Astrocyte (in vitro differentiated cells and primary cell): ENCODE results near the gene ABHD4. TPM values are rescaled to one million over a fixed set of nuclear protein-coding genes. Genes with fewer than 3 reads are reported as not detected.

Source experiments
- DNase-seq: peaks from one replicate; pipeline ENCODE4 v3.0.0-alpha.2; 2010; ENCODE audit warnings: low read depth
- FAIRE-seq: peaks from 2 replicates; lab custom pipeline; 2011; peaks lifted over from hg19 to GRCh38; lab: Jason Lieb, UNC
- H2AFZ ChIP-seq: 2 replicates; pipeline ENCODE4 v1.6.0; 2012; ENCODE audit warnings: low read depth, low read length, inconsistent platforms
- H3K27ac ChIP-seq: 2 replicates; pipeline ENCODE4 v1.5.1; 2011; ENCODE audit warnings: low read depth, low read length, inconsistent platforms
- H3K27me3 ChIP-seq: 2 replicates; pipeline ENCODE4 v1.6.0; 2011; ENCODE audit warnings: low read length, inconsistent platforms; ENCODE audit not compliant: insufficient read depth
- H3K36me3 ChIP-seq: 2 replicates; pipeline ENCODE4 v1.5.1; 2011; ENCODE audit warnings: low read length, inconsistent platforms; ENCODE audit not compliant: insufficient read depth
- H3K4me1 ChIP-seq: 2 replicates; pipeline ENCODE4 v1.5.1; 2011; ENCODE audit warnings: low read length, inconsistent platforms; ENCODE audit not compliant: insufficient read depth
- H3K4me2 ChIP-seq: 2 replicates; pipeline ENCODE4 v1.6.0; 2012; ENCODE audit warnings: low read length, inconsistent platforms
- H3K4me3 ChIP-seq: 2 replicates; pipeline ENCODE4 v1.5.1; 2011; ENCODE audit warnings: low read depth, mild to moderate bottlenecking, low read length, inconsistent platforms; ENCODE audit not compliant: insufficient read depth
- H3K79me2 ChIP-seq: 2 replicates; pipeline ENCODE4 v1.6.0; 2012; ENCODE audit warnings: mild to moderate bottlenecking, low read length, inconsistent platforms; ENCODE audit not compliant: insufficient read depth
- H3K9ac ChIP-seq: 2 replicates; pipeline ENCODE4 v1.6.0; 2012; ENCODE audit warnings: mild to moderate bottlenecking, low read length, inconsistent platforms
- H3K9me3 ChIP-seq: 2 replicates; pipeline ENCODE4 v1.5.1; 2012; ENCODE audit warnings: low read depth, mild to moderate bottlenecking, low read length, inconsistent platforms; ENCODE audit not compliant: insufficient read depth
- H4K20me1 ChIP-seq: 2 replicates; pipeline ENCODE4 v1.6.0; 2012; ENCODE audit warnings: low read length, inconsistent platforms; ENCODE audit not compliant: insufficient read depth
- H3K27ac Mint-ChIP-seq: one replicate; pipeline ENCODE4 v1.8.0; 2021; ENCODE audit warnings: mild to moderate bottlenecking, mixed read lengths; ENCODE audit not compliant: unreplicated experiment
- H3K27me3 Mint-ChIP-seq: one replicate; pipeline ENCODE4 v1.8.0; 2021; ENCODE audit warnings: low read depth, mixed read lengths; ENCODE audit not compliant: unreplicated experiment
- H3K36me3 Mint-ChIP-seq: one replicate; pipeline ENCODE4 v1.8.0; 2021; ENCODE audit warnings: low read depth, mixed read lengths; ENCODE audit not compliant: unreplicated experiment
- H3K4me1 Mint-ChIP-seq: one replicate; pipeline ENCODE4 v1.8.0; 2021; ENCODE audit warnings: low read depth, mixed read lengths; ENCODE audit not compliant: unreplicated experiment
- H3K4me3 Mint-ChIP-seq: one replicate; pipeline ENCODE4 v1.8.0; 2021; ENCODE audit warnings: mild to moderate bottlenecking, moderate library complexity, mixed read lengths; ENCODE audit not compliant: unreplicated experiment
- H3K9me3 Mint-ChIP-seq: one replicate; pipeline ENCODE4 v1.8.0; 2021; ENCODE audit warnings: mild to moderate bottlenecking, mixed read lengths; ENCODE audit not compliant: unreplicated experiment
- CTCF ChIP-seq: IDR thresholded peaks from 2 replicates; pipeline ENCODE4 v1.5.1; 2011; ENCODE audit warnings: low read depth, mild to moderate bottlenecking, inconsistent platforms, low read length, moderate library complexity; ENCODE audit not compliant: insufficient read depth
- EZH2 ChIP-seq: IDR thresholded peaks from 2 replicates; pipeline ENCODE4 v1.6.1; 2012; ENCODE audit warnings: mild to moderate bottlenecking, low read length, inconsistent platforms; ENCODE audit not compliant: insufficient read depth
- total RNA-seq: library from RNA; stranded (reverse); gene quantifications from 2 replicates; pipeline ENCODE4 v1.2.1, GENCODE V29; 2021

ABHD4 gene
- total RNA-seq, 1 donor from 2014 or later: 52.4 TPM

- Histone ChIP-seq H3K4me1 (peaks cover 20% of the 10 kb centered on the region), H4K20me1 (peaks cover 30% of the 10 kb centered on the region), H3K9me3 (no peaks in the 10 kb centered on the region), H3K27me3 (peaks cover 4% of the 10 kb centered on the region), H3K4me2 (peak overlapping the region; percentile 88), H3K9ac (peak overlapping the region; percentile 97), H3K36me3 (no peaks in the 10 kb centered on the region), H3K79me2 (peaks cover 55% of the 10 kb centered on the region), H3K27ac (peak overlapping the region; percentile 94), H3K4me3 (peak overlapping the region; percentile 97), H2AFZ (peak overlapping the region; percentile 72)
- Mint-ChIP-seq H3K27ac (peak overlapping the region; percentile 99), H3K36me3 (peaks cover 8% of the 10 kb centered on the region), H3K27me3 (peaks cover 6% of the 10 kb centered on the region), H3K9me3 (no peaks in the 10 kb centered on the region), H3K4me3 (peak overlapping the region; percentile 95), H3K4me1 (peaks cover 37% of the 10 kb centered on the region)
- DNase-seq (no peak), FAIRE-seq (no peak)
- TF ChIP-seq EZH2 (no peak), CTCF (no peak)
Measured at GRCh38 chr14:22588526-22589095, 9.5 kb upstream of the ABHD4 start.

GRCh38 chr14:22589096-22589839, 8.8 kb upstream of the ABHD4 start, which contains the start of gene DAD1:
DAD1 (minus strand) TSS chr14:22589224; CDS start chr14:22589157, 67 bp downstream.
- H3K9me3 ChIP-seq: no peaks in the 10 kb centered on the region
- peak within 1 kb of the TSS; percentile 95 for H3K4me3 Mint-ChIP-seq
- H3K27ac ChIP-seq: peak within 1 kb of the TSS; percentile 95
- peak; percentile 72 for FAIRE-seq
- H3K36me3 Mint-ChIP-seq: peaks cover 5% of the 10 kb centered on the region
- TF ChIP-seq CTCF (no peak), EZH2 (no peak)
- no peaks in the 10 kb centered on the region for H3K9me3 Mint-ChIP-seq
- peaks cover 20% of the 10 kb centered on the region for H3K4me1 ChIP-seq
- no peaks in the 10 kb centered on the region for H3K36me3 ChIP-seq
- peak within 1 kb of the TSS; percentile 97 for H3K9ac ChIP-seq
- peak; percentile 98 for DNase-seq
- peaks cover 6% of the 10 kb centered on the region for H3K27me3 Mint-ChIP-seq
- peaks cover 24% of the 10 kb centered on the region for H4K20me1 ChIP-seq
- peak within 1 kb of the TSS; percentile 97 for H3K4me3 ChIP-seq
- H3K79me2 ChIP-seq: peaks cover 48% of the 10 kb centered on the region
- H3K4me2 ChIP-seq: peak within 1 kb of the TSS; percentile 88
- H3K27me3 ChIP-seq: peaks cover 4% of the 10 kb centered on the region
- peak within 1 kb of the TSS; percentile 82 for H2AFZ ChIP-seq
- H3K27ac Mint-ChIP-seq: peak within 1 kb of the TSS; percentile 99
- H3K4me1 Mint-ChIP-seq: peaks cover 32% of the 10 kb centered on the region

- H3K27me3 Mint-ChIP-seq: peaks cover 8% of the 10 kb centered on the region
- H3K4me3 ChIP-seq: no peak overlapping the region
- peaks cover 3% of the 10 kb centered on the region for H3K9me3 Mint-ChIP-seq
- H3K9ac ChIP-seq: no peak overlapping the region
- no peak overlapping the region for H3K27ac ChIP-seq
- H3K4me1 ChIP-seq: peaks cover 4% of the 10 kb centered on the region
- DNase-seq: no peak
- no peaks in the 10 kb centered on the region for H3K4me1 Mint-ChIP-seq
- no peak overlapping the region for H3K27ac Mint-ChIP-seq
- H2AFZ ChIP-seq: no peak overlapping the region
- no peak overlapping the region for H3K4me3 Mint-ChIP-seq
- peaks cover 6% of the 10 kb centered on the region for H3K27me3 ChIP-seq
- TF ChIP-seq CTCF (no peak), EZH2 (no peak)
- no peak overlapping the region for H3K4me2 ChIP-seq
- H3K79me2 ChIP-seq: peaks cover 9% of the 10 kb centered on the region
- no peaks in the 10 kb centered on the region for H3K36me3 Mint-ChIP-seq
- H3K36me3 ChIP-seq: no peaks in the 10 kb centered on the region
- no peaks in the 10 kb centered on the region for H3K9me3 ChIP-seq
- no peaks in the 10 kb centered on the region for H4K20me1 ChIP-seq
- FAIRE-seq: no peak
Measured at GRCh38 chr14:22593189-22593588, 4.9 kb upstream of the ABHD4 start.
